SU-DHL-6 (cell line): ENCODE measurements around the gene ULK1.

Experiments used
- EZH2phosphoT487 ChIP-seq: fragments of 200-600 bp; sonication (generic), shearing (Covaris generic); conservative IDR thresholded peaks from 2 replicates; pipeline ENCODE4 v1.6.1; 2018; ENCODE audit warnings: mild to moderate bottlenecking, antibody characterized with exemption, low read length, moderate library complexity, mixed read lengths
- TF ChIP-seq, protein P1 (sequence below): fragments of 200-600 bp; sonication (generic); IDR thresholded peaks from one replicate; pipeline ENCODE4 v1.5.1; 2017; ENCODE audit warnings: antibody characterized with exemption, mild to moderate bottlenecking, low read length, moderate library complexity; ENCODE audit not compliant: insufficient read depth, poor library complexity, severe bottlenecking

GRCh38 chr12:131848753-131849152 lies 45.7 kb upstream of the ULK1 start:
- TF ChIP-seq, protein P1, sequence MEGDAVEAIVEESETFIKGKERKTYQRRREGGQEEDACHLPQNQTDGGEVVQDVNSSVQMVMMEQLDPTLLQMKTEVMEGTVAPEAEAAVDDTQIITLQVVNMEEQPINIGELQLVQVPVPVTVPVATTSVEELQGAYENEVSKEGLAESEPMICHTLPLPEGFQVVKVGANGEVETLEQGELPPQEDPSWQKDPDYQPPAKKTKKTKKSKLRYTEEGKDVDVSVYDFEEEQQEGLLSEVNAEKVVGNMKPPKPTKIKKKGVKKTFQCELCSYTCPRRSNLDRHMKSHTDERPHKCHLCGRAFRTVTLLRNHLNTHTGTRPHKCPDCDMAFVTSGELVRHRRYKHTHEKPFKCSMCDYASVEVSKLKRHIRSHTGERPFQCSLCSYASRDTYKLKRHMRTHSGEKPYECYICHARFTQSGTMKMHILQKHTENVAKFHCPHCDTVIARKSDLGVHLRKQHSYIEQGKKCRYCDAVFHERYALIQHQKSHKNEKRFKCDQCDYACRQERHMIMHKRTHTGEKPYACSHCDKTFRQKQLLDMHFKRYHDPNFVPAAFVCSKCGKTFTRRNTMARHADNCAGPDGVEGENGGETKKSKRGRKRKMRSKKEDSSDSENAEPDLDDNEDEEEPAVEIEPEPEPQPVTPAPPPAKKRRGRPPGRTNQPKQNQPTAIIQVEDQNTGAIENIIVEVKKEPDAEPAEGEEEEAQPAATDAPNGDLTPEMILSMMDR = no peak
- TF ChIP-seq EZH2phosphoT487 = no peak
